GM12872 (cell line): ENCODE results near the gene RNGTT.

Experiments
- TF ChIP-seq, protein P1 (sequence below): IDR thresholded peaks from 3 replicates; pipeline ENCODE4 v1.5.1; 2011; ENCODE audit warnings: low read depth, mild to moderate bottlenecking, low read length, moderate library complexity; ENCODE audit not compliant: insufficient read depth

RNGTT gene

DNA sequence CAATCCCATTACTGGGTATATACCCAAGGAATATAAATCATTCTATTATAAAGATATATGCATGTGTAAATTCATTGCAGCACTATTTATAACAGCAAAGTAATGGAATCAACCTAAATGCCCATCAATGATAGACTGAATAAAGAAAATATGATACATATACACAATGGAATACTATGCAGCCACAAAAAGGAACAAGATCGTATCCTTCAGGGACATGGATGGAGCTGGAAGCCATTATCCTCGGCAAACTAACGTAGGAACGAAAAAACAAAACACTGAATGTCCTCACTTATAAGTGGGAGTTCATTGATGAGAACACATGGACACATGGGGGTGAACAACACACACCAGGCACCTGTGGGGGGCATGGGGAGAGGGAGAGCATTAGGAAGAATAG, 156.7 kb downstream of the RNGTT start:
- TF ChIP-seq, protein P1, sequence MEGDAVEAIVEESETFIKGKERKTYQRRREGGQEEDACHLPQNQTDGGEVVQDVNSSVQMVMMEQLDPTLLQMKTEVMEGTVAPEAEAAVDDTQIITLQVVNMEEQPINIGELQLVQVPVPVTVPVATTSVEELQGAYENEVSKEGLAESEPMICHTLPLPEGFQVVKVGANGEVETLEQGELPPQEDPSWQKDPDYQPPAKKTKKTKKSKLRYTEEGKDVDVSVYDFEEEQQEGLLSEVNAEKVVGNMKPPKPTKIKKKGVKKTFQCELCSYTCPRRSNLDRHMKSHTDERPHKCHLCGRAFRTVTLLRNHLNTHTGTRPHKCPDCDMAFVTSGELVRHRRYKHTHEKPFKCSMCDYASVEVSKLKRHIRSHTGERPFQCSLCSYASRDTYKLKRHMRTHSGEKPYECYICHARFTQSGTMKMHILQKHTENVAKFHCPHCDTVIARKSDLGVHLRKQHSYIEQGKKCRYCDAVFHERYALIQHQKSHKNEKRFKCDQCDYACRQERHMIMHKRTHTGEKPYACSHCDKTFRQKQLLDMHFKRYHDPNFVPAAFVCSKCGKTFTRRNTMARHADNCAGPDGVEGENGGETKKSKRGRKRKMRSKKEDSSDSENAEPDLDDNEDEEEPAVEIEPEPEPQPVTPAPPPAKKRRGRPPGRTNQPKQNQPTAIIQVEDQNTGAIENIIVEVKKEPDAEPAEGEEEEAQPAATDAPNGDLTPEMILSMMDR = no peak

DNA sequence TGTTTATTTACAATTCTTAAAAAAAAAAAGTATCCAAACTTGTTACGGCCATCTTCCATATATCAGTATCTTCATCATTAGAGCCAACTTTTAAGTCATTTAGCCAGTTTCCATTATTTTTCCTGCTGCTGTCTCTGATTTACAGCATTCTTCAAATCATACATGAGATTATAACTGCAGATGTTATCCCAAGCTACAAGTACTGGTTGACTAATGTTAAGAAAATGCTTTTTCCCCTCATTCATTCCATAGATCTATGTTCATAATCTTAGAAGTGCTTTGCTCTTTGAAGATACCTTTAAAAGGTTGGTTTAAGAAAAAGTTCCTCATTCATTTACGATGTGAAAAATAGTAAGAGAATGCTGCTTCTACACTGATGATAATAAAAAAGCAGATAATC, 158.7 kb downstream of the RNGTT start:
- TF ChIP-seq, protein P1 = no peak

DNA sequence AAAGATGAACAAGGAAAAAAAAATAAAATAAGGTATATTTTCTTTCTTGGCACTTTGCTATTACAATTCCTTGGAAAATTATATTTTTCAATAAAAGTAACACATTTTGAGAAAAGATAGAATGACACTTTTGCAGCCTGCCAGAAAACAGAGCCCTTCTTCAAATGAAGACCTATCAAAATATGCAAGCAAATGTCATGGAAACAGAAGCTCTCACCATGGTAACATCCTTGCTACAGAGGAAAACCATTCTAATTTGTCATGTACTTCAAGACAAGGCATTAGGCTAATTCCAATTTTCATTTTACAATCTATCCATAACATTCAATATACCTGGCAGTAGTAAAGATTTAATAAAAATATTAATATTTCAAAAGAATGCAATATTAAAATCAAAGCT, 177.9 kb downstream of the RNGTT start:
- TF ChIP-seq, protein P1 = no peak

DNA sequence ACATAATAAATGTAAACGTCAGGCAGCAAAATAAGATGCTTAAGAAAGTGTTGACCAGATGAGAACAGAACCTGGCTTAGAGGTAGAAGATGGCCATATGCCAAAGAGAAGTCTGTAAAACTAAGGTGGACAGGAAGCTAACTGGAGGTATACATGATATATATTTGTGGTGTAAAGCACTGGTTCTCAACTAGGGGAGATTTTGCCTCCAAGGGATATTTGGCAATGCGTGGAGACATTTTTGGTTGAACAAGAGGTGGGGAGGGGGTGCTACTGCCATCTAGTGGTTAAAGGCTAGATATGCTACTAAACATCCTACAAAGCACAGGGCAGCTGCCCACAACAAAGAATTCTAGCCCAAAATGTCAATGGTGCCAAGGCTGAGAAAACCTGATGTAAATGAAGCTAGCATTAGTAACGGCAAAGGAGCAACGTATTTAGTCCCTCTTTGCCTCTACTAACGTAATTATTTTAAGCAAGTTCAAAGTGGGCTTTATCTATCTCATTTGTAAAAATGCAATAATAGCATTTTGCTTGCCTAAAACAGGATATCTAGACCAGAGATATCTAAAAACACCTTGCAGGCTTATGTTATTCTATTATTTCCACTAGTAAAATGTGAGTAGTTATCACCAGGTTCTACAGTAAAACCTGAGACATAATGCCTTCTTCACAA, 182.6 kb downstream of the RNGTT start:
- TF ChIP-seq, protein P1 = peak; percentile 85

DNA sequence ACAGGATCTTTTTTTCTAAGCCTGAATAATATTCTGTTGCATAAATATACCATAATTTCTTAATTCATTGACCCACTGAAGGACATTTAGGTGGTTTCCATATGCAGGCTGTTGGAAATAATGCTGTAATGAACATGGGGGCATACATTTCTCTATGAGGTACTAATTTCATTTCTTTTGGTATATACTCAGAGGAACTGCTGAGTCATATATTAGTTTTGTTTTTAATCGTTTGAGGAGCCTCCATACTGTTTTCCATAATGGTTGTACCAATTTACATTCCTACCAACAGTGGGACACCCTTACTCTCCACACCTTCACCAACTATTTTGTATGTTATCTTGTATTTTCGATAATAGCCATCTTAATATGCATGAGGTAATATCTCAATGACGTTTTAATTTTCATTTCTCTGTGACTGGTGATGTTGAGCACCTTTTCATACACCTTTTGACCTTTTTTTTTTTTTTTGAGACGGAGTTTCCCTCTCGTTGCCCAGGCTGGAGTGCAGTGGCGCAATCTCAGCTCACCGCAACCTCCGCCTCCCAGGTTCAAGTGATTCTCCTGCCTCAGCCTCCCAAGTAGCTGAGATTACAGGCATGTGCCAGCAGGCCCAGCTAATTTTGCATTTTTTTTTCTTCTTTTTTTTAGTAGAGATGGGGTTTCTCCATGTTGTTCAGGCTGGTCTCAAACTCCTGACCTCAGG, 187.4 kb downstream of the RNGTT start:
- TF ChIP-seq, protein P1 = no peak

DNA sequence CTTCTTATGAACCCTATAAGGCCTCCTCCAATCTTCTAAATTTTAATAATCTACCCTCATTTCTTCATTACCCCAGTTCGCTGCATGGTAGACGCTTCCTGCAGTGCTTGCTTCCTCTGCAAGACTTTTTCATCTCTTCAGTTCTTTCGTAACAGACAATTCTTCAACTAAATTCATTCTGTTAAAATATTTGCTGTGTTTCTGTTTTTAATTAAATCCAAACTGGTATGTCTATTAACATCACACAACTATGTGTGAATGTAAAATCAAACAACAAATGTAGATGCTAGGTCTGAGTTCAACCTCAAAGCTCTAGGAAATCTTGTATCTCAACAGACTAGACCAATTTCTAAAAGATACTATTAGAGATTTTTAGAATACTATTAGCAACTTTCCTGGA, 199.3 kb downstream of the RNGTT start:
- TF ChIP-seq, protein P1 = no peak

DNA sequence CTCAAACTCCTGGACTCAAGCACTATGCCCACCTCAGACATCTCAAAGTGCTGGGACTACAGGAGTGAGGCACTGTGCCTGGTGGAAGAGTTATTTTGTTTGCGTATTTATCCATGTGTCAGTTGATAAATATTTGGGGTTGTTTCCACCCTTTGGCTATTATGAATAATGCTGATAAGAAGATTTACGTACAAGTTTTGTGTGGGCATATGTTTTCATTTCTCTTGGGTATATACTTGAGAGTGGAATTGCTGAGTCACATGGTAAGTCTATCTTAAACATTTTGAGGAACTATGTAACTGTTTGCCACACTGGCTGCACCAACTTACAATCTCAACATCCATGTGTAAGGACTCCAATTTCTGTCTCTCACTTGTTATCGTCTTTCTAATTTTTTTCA, 200.3 kb downstream of the RNGTT start:
- TF ChIP-seq, protein P1 = no peak
